GM18867 (cell line): Measurements from ENCODE around the gene CLRN1.

ENCODE experiments used
- ATAC-seq: cut with Tn5 transposase; IDR thresholded peaks from one replicate; pipeline ENCODE4 v1.9.1; 2021; ENCODE audit warnings: mild to moderate bottlenecking, moderate library complexity; ENCODE audit not compliant: unreplicated experiment

CLRN1 gene

GRCh38 chr3:150878290-150878689 is 94.2 kb downstream of the CLRN1 start:
- ATAC-seq, result no peak

GRCh38 chr3:150877303-150877702 is 95.2 kb downstream of the CLRN1 start:
- no peak for ATAC-seq

GRCh38 chr3:150876611-150877265 is 95.8 kb downstream of the CLRN1 start:
- ATAC-seq, result no peak
